Stimulated activated naive CD4-positive, alpha-beta T cell (primary cell): ENCODE data around the gene ZNF679.
"Not testable (repeated sequence)": the region's sequence is repeated elsewhere in the genome, so short reads cannot be mapped to it uniquely, and the experiment has no call there.

Source experiments
- DNase-seq, 6 experiments: peaks; one replicate each; lab custom pipeline; 2025; lab: John Stamatoyannopoulos, UW

The ZNF679 gene

GRCh38 chr7:64228174-64228573 is at the start of gene ZNF679:
Gene ZNF679 (plus strand): TSS chr7:64228474. CDS start chr7:64249118, 20,644 bp downstream.
- not testable (repeated sequence) for DNase-seq

DNA sequence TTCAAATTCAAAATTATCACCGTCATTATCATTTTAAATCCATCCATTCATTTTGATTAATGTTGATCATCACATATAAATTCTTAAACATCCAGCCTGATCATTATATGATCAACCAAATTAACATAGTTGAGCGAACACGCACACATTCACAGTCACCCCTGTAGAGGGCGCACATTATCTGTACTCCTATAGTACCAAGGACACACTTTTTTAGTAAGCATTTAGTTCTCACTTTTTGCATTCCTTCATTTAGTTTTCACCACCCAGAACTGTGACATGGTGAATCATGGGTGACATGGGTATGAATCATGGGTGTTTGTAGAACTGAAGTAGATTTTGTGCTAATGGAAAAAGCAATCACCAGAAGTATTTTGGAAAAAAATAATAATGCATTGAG is 47.3 kb upstream of the ZNF679 start:
- no peak for DNase-seq

DNA sequence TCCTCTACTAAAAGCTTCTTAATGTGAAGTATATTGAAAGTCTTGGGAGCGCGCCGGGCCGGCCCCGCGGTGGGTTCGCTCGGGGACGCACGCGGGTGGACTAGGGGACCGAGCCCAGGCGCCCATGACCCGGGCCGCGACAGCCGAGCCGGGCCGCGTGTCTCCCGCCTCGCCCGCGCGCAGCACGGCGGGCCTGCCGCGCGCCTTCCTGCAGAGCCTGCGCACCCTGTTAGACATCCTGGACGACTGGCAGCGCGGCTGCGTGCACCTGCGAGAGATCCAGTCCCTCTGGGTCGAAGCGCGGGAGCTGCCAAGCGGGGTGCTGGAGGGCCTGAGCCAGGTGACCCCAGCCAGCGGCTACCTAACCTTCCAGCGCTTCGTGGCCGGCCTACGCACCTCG is 46.7 kb upstream of the ZNF679 start:
- DNase-seq, result no peak

- no peak for DNase-seq
These were observed 46.1 kb upstream of the ZNF679 start for GRCh38 chr7:64182036-64182790.

DNA sequence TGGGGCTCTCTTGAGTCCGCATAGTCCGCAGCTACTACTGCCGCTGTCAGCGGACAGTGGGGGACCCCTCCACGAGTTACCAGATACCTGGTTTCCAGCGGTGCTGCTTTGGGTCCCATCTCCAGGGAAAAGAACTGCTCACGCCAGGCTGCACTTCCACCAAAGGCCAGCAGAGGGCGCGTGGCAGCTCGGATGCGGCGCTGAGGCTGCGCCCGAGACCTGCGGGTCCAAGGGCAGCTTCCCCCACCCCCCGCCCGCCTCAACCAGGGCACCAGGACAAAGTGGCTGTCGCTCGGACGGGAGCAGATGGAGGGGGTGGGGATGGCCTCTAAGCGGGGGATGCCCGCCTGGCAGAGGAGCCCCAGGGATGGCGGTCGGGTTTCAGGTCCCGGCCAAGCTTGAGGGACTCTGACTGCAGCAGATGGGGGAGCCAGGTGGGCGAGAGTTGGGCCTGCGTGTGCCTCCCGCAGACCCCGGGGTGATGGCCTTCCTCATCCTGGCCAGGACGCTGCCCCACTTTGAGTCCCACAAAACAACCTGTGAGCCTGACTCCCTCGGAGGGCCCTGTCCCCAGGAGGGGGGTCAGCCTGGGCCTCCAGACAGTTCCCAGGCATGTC is 45.0 kb upstream of the ZNF679 start:
- peak in 5 of 6 experiments; percentile 7 to 33 (median 10) for DNase-seq

GRCh38 chr7:64183827-64184372 is 44.4 kb upstream of the ZNF679 start:
- no peak for DNase-seq

DNA sequence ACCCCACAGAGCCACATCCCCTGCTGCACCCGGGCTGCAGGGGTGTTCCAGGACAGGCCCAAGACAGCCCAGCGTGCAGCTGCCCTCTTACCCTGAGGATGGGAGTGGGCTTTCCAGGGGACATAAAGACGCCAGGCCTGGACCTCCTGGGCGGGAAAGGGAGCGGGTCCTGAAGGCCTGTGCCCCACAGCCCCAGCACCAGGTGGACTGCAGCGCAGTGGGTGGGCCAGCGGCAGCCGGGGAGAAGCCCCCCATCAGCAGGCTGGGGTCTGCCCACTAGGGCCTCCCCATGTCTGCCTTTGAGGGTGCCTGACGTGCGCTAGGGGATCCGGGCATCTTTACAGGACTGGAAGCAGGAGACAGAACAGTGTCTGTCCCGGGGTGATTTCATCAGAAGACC is 43.9 kb upstream of the ZNF679 start:
- no peak for DNase-seq

DNA sequence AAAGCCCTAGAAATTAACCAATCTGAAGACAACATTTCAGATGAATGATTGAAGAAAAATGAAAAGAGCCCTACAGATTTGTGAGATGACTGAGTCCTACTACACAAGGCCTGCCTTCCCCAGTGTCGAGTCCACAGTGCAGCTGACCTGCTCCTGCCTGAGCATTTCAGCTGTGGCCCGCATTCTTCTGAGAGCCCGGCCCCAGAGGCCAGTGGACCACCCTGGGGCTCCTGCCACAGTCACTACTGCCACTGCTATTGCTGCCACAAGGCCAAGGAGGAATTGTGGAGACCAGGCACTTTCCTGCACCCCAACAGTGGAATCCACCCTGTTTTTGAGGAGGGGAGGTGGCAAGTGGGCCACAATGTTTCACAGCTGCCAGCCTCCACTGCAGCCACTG is 40.9 kb upstream of the ZNF679 start:
- no peak for DNase-seq

- no peak for DNase-seq
These were observed 36.0 kb upstream of the ZNF679 start for GRCh38 chr7:64192148-64192704.

GRCh38 chr7:64192775-64193174 is 35.5 kb upstream of the ZNF679 start:
- no peak for DNase-seq

- no peak for DNase-seq
These were observed 21.4 kb upstream of the ZNF679 start, which contains the start of gene ZNF735 for GRCh38 chr7:64206903-64207302. Gene ZNF735 (plus strand): TSS chr7:64207203. CDS start chr7:64207203, 0 bp downstream.

- DNase-seq, result not testable (repeated sequence)
These were observed 8.5 kb upstream of the ZNF679 start for GRCh38 chr7:64219710-64220298.

GRCh38 chr7:64223366-64223765 is 4.9 kb upstream of the ZNF679 start:
- no peak for DNase-seq

DNA sequence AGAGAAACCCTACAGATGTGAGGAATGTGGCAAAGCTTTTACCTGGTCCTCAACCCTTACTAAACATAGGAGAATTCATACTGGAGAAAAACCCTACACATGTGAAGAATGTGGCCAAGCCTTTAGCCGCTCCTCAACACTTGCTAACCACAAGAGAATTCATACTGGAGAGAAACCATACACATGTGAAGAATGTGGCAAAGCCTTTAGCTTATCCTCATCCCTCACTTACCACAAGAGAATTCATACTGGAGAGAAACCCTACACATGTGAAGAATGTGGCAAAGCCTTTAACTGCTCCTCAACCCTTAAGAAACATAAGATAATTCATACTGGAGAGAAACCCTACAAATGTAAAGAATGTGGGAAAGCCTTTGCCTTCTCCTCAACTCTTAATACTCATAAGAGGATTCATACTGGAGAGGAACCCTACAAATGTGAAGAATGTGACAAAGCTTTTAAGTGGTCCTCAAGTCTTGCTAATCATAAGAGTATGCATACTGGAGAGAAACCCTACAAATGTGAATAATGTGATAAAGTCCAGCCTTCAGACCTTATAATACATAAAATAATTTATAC is 38.2 kb downstream of the ZNF679 start:
- DNase-seq, result no peak

DNA sequence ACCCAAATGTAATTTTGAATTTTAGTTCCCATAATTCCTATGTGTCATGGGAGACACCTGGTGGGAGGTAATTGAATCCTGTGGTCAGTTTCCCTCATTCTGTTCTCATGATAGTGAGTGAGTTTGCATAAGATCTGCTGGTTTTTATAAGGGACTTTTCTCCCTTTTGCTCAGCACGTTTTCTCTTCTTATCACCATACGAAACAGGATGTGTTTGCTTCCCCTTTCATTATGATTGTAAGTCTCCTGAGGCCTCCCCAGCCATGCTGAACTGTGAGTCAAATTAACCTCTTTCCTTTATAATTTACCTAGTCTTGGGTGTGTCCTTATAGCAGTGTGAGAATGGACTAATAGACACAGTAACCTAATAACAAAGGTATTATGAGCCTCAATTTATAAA is 49.4 kb downstream of the ZNF679 start:
- DNase-seq, result no peak

DNA sequence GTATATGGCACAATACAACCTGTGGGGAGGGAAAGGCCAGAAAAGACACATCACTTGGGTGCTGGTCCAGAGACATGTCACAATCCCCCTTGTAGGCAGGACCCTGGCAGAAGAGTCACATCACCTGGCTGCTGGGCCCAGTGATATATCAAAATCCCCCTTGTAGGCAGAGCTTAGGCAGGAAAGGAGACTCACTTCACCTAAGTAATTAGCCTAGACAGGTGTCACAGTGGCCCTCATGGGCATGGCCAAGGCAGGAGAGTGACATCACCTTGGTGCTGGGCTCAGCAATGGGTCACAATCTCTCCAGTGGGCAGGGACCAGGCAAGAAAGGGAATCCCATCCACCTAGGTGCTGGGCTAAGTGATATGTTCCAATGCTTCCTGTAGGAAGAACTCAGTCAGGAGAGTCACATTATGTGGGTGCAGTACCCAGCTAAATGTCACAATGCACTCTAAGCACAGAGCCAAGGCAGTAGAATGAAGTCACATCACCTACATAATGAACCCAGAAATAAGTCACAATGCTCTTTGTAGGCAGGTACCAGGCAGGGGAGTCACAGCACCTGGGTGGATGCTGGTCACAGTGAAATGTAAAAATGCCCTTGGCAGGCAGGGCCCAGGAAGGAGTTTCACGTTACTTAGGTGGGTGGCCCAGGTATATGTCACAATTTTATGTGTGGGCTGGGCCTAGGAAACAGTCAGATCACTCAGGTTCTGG is 66.6 kb downstream of the ZNF679 start:
- no peak for DNase-seq

DNA sequence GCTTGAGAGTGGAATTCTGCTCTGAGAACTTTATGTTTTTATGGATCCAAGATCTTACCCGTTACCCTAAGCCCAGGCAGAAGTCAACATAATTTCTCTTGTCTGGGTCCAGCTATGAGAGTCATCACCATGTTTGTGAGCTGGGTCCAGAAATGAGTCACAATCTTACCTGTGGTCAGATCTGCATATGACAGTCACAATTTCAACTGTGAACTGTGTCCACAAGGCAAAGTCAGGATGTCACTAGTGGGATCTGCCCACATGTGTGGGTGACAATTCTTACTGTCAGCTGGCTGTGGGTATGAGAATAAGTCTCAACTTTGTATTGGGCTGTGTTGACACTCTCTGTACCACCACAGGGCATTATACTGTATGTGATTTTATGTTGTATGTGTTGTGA is 69.1 kb downstream of the ZNF679 start:
- DNase-seq, result not testable (repeated sequence)

DNA sequence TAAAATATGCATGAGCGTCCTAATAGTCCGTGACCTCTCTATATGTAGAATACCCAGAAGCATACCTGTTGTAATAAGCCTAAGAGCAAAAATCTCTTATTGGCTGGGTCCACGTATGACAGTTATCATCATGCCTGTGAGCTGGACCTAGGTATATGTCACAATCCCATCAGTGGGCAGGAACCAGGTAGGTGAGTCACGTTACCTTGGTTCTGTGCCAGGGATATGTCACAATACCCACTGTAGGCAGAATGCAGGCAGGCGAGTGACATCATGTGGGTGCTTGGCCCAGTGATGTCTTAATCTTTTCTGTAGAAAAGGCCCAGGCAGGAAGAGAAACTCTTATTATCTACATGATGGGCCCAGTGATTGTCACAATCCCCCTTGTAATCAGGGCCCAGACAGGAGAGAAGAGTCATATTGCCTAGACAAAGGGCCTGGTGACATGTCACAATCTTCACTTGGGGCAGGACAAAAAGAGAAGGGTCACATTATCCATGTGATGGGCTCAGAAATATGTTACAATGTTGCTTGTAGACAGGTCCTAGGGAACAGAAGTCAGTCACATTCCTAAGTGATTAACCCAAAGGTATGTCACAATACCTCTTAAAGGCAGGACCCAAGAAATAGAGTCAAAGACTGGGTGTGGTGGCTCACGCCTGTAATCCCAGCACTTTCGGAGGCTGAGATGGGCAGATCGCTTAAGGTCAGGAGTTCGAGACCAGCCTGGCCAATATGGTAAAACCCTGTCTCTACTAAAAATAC is 72.5 kb downstream of the ZNF679 start:
- DNase-seq, result no peak

DNA sequence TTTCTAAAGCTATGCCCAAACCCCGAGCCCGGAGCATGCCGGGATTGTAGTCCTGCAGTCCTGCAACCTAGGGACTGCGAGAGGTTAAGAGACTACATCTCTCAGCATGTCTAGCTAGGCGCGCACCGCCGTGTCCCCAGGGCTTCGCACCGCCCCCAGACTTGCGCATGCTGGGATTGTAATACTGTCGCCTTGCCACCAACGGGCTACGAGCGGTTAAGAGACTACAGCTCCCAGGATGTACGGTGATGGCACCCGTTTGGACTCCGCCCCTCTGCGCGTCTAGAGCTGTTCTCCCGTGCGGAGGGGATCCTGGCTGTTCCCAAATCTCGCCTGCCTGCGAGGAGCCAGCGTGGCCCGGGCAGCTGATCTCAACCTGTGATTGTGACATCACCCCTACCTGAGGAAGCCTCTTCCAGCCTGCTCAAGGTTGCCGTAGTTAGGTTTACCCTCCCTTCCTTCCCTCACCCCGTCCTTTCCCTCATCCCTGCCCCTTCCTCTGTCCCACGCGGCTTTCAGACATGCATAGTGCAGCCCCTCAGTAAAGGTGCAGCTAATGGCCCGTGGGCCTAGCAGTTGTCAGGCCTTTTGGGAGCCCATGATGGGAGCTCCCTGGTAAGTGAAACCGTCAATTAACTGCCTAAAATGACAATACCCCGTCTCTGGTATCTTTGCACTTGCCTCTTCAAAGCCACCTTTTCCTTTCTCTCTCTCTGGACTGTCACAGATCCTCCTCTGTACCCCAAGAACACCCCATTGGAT is 79.2 kb downstream of the ZNF679 start:
- peak; percentile 85 to 93 (median 90) for DNase-seq

DNA sequence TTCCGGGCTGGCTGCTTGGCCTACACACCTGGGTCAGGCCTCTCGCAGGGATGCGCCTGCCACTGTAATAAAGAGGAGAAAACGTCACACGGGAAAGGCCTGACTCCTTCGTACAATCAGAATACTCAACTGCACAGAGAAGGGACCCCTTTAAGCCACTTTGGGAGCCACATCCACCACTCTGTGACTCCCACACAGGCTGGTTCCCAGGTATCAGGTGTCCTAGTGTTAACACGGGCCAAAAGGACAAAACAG is 79.7 kb downstream of the ZNF679 start:
- peak in 1 of 6 experiments; percentile 10 for DNase-seq
